PFSK-1 (cell line): ENCODE data around the gene TTLL11.

Experiments used
- POLR2AphosphoS5 ChIP-seq: IDR thresholded peaks from 2 replicates; pipeline ENCODE4 v1.6.1; 2012; ENCODE audit warnings: low read depth, mild to moderate bottlenecking, control low read depth, low read length, moderate library complexity
- REST ChIP-seq, 2 experiments: IDR thresholded peaks; 2 replicates each; pipeline versions ENCODE4 v1.6.1 to v1.8.0; 2011 to 2012; ENCODE audit warnings: low read depth in 2 of 2, low read length in 2 of 2, control low read depth in 1 of 2, inconsistent platforms in 1 of 2, mild to moderate bottlenecking in 1 of 2, moderate library complexity in 1 of 2; ENCODE audit not compliant: insufficient read depth in 1 of 2
- SIN3A ChIP-seq: IDR thresholded peaks from 2 replicates; pipeline ENCODE4 v1.6.1; 2012; ENCODE audit warnings: mild to moderate bottlenecking, low read length, moderate library complexity, borderline replicate concordance; ENCODE audit not compliant: insufficient read depth

GRCh38 chr9:122071715-122072114 lies 21.4 kb downstream of the TTLL11 start:
- no peak for TF ChIP-seq REST (IDR thresholded peaks at IDR 0.05; ENCODE audit: insufficient read depth in 1 of 2, low read depth in 2 of 2, low read length in 2 of 2)
- TF ChIP-seq SIN3A = no peak
- no peak for TF ChIP-seq POLR2AphosphoS5
